Measurements from ENCODE around the gene LRP4.

LRP4 gene

GRCh38 chr11:46902694-46903093, 15.7 kb downstream of the LRP4 start:
- DNase-seq (ENCODE audit: low read depth) = no peak
- H3K4me3 ChIP-seq (ENCODE audit: control insufficient read depth, low read depth, low read length) = no peak overlapping the region
- TF ChIP-seq CTCF (conservative IDR thresholded peaks at IDR 0.05; ENCODE audit: control insufficient read depth, insufficient read depth, low read depth, low read length) = no peak

GRCh38 chr11:46901156-46901555, 17.2 kb downstream of the LRP4 start:
- TF ChIP-seq CTCF (conservative IDR thresholded peaks at IDR 0.05; ENCODE audit: control insufficient read depth, insufficient read depth, low read depth, low read length) = no peak
- no peak overlapping the region for H3K4me3 ChIP-seq (ENCODE audit: control insufficient read depth, low read depth, low read length)
- no peak for DNase-seq (ENCODE audit: low read depth)

GRCh38 chr11:46900091-46900746, 18.1 kb downstream of the LRP4 start:
- TF ChIP-seq CTCF (conservative IDR thresholded peaks at IDR 0.05; ENCODE audit: control insufficient read depth, insufficient read depth, low read depth, low read length) = no peak
- H3K4me3 ChIP-seq (ENCODE audit: control insufficient read depth, low read depth, low read length) = no peak overlapping the region
- DNase-seq (ENCODE audit: low read depth) = no peak

GRCh38 chr11:46899501-46900025, 18.8 kb downstream of the LRP4 start:
- DNase-seq (ENCODE audit: low read depth) = no peak
- no peak overlapping the region for H3K4me3 ChIP-seq (ENCODE audit: control insufficient read depth, low read depth, low read length)
- no peak for TF ChIP-seq CTCF (conservative IDR thresholded peaks at IDR 0.05; ENCODE audit: control insufficient read depth, insufficient read depth, low read depth, low read length)

- no peak for DNase-seq (ENCODE audit: low read depth)
- H3K4me3 ChIP-seq (ENCODE audit: control insufficient read depth, low read depth, low read length) = no peak overlapping the region
- TF ChIP-seq CTCF (conservative IDR thresholded peaks at IDR 0.05; ENCODE audit: control insufficient read depth, insufficient read depth, low read depth, low read length) = no peak
Measured at GRCh38 chr11:46898396-46899095, 19.8 kb downstream of the LRP4 start.

- no peak overlapping the region for H3K4me3 ChIP-seq (ENCODE audit: control insufficient read depth, low read depth, low read length)
- peak; percentile 49 for DNase-seq (ENCODE audit: low read depth)
- TF ChIP-seq CTCF (conservative IDR thresholded peaks at IDR 0.05; ENCODE audit: control insufficient read depth, insufficient read depth, low read depth, low read length) = peak; percentile 18
Measured at GRCh38 chr11:46896719-46897406, 21.5 kb downstream of the LRP4 start.

Data from fibroblast of mammary gland (primary cell).